Measurements from ENCODE around the gene SMG9. TPM values are rescaled to one million over a fixed set of nuclear protein-coding genes. Genes with fewer than 3 reads are reported as not detected.
"Not testable (repeated sequence)": the region's sequence is repeated elsewhere in the genome, so short reads cannot be mapped to it uniquely, and the experiment has no call there.

SMG9 gene
- total RNA-seq, 3 donors from 2014 or later: 32.2 to 41.4 (median 34.7) TPM

DNA sequence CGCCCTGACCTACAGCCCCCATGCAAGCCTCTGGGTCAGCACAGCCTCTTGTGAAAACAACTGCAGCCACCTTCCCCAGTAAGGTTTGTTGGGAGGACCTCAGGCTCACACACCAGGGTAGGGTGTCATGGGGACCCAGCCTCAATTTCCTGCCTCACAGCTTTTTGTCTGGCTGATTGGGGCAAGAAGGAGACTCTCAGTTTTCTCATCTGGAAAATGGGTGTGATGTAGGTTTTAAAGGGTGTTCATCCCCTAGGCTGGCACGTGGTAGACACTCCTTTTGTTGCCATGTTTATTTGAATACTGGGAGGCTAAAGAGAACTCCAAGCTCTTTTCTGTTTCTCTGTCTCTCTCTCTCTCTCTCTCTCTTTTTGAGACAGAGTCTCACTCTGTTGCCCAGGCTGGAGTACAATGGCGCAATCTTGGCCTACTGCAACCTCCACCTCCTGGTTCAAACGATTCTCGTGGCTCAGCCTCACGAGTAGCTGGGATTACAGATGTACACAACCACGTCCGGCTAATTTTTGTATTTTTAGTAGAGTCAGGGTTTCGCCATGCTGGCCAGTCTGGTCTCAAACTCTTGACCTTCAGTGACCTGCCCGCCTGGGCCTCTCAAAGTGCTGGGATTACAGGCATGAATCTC is 66.6 kb downstream of the SMG9 start:
- Histone ChIP-seq H3K9me3 (peaks cover 12% of the 10 kb centered on the region), H3K4me1 (ENCODE audit: low read depth) (no peaks in the 10 kb centered on the region), H3K4me3 (no peak overlapping the region), H3K36me3 (ENCODE audit: low read depth) (no peaks in the 10 kb centered on the region)
- DNase-seq: no peak
- TF ChIP-seq, protein P1, sequence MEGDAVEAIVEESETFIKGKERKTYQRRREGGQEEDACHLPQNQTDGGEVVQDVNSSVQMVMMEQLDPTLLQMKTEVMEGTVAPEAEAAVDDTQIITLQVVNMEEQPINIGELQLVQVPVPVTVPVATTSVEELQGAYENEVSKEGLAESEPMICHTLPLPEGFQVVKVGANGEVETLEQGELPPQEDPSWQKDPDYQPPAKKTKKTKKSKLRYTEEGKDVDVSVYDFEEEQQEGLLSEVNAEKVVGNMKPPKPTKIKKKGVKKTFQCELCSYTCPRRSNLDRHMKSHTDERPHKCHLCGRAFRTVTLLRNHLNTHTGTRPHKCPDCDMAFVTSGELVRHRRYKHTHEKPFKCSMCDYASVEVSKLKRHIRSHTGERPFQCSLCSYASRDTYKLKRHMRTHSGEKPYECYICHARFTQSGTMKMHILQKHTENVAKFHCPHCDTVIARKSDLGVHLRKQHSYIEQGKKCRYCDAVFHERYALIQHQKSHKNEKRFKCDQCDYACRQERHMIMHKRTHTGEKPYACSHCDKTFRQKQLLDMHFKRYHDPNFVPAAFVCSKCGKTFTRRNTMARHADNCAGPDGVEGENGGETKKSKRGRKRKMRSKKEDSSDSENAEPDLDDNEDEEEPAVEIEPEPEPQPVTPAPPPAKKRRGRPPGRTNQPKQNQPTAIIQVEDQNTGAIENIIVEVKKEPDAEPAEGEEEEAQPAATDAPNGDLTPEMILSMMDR (IDR thresholded peaks at IDR 0.05): no peak
- intact Hi-C loops (cut with DNase I, micrococcal nuclease): no loop called here
- ATAC-seq: no peak

DNA sequence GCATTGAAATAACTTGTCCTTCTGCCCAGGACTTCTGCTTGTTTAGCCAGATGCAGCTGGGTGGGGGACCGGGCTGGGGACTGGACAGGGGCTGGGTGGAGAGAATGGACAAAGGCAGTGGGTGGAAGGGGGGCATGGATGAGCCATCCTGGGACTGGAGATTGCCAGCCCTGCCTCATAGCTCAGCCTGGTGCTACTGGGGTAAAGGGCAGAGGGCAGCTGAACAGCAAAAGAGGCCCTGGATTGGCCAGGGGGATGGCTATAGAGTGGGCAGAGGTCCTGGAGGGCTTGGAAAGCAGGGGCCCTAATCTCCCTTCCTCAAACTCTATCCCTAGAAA is 67.1 kb downstream of the SMG9 start:
- intact Hi-C loops (cut with DNase I, micrococcal nuclease): no loop called here
- H3K36me3 ChIP-seq (ENCODE audit: low read depth): no peaks in the 10 kb centered on the region
- H3K4me3 ChIP-seq: no peak overlapping the region
- peak; percentile 19 for ATAC-seq
- H3K4me1 ChIP-seq (ENCODE audit: low read depth): no peaks in the 10 kb centered on the region
- DNase-seq: no peak
- TF ChIP-seq, protein P1 (IDR thresholded peaks at IDR 0.05): no peak
- peaks cover 12% of the 10 kb centered on the region for H3K9me3 ChIP-seq

DNA sequence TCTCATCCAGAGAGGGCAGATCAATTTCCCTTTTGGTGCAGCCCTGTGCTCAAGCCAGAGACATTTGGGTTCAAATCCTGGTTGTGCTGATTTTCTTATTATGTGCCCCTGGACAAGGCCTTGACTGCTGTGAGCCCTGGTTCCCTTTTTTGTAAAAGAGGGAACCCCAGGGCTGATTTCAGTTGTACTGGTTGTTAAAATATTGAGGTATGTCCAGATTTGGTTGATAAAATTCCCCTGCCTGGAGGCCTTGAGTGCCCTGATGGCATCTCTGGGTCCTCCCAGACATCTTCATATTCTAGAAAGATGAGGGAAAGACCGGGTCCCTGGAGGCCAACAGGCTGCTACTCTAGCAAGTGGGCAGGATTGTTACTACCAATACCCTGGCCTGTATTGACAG is 70.4 kb downstream of the SMG9 start:
- no peak for ATAC-seq

DNA sequence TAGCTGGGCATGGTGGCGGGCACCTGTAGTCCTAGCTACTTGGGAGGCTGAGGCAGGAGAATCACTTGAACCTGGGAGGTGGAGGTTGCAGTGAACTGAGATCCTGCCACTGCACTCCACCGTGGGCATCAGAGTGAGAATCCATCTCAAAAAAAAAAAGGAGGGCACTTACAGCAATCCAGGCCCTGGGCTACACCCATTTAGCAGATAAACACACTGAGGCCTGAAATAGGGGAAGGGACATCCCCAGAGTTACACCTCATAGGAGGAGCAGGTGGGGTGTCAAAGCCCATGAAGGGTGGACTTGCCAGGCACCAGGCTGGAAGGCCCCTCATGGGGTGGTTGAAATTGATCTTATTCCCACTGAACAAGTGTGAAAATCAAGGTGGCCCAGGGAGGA is 70.9 kb downstream of the SMG9 start:
- no peak for ATAC-seq
- H3K4me1 ChIP-seq (ENCODE audit: low read depth): no peaks in the 10 kb centered on the region
- TF ChIP-seq, protein P1 (IDR thresholded peaks at IDR 0.05): no peak
- no peak overlapping the region for H3K4me3 ChIP-seq
- H3K36me3 ChIP-seq (ENCODE audit: low read depth): no peaks in the 10 kb centered on the region
- H3K9me3 ChIP-seq: no peaks in the 10 kb centered on the region
- intact Hi-C loops (cut with DNase I, micrococcal nuclease): no loop called here
- no peak for DNase-seq

More for the DNA sequence above, 70.4 kb downstream of the SMG9 start:
- Histone ChIP-seq H3K9me3 (no peaks in the 10 kb centered on the region), H3K36me3 (ENCODE audit: low read depth) (no peaks in the 10 kb centered on the region), H3K4me1 (ENCODE audit: low read depth) (no peaks in the 10 kb centered on the region), H3K4me3 (no peak overlapping the region)
- intact Hi-C loops (cut with DNase I, micrococcal nuclease): no loop called here
- TF ChIP-seq, protein P1 (IDR thresholded peaks at IDR 0.05): no peak
- no peak for DNase-seq

- no peak overlapping the region for H3K4me3 ChIP-seq
- no peaks in the 10 kb centered on the region for H3K36me3 ChIP-seq (ENCODE audit: low read depth)
- TF ChIP-seq, protein P1 (IDR thresholded peaks at IDR 0.05): no peak
- ATAC-seq (no peak), DNase-seq (no peak)
- no peaks in the 10 kb centered on the region for H3K9me3 ChIP-seq
- intact Hi-C loops (cut with DNase I, micrococcal nuclease): no loop called here
- H3K4me1 ChIP-seq (ENCODE audit: low read depth): no peaks in the 10 kb centered on the region
Observed at GRCh38 chr19:43682824-43683661, 71.7 kb downstream of the SMG9 start.

- H3K4me1 ChIP-seq (ENCODE audit: low read depth); H3K36me3 ChIP-seq (ENCODE audit: low read depth); ATAC-seq; intact Hi-C loops (cut with DNase I, micrococcal nuclease); DNase-seq; H3K9me3 ChIP-seq; H3K4me3 ChIP-seq: not testable (repeated sequence)
Observed at GRCh38 chr19:43682269-43682668, 72.5 kb downstream of the SMG9 start.
